Measurements from ENCODE around the gene SLC8A2. TPM values are rescaled to one million over a fixed set of nuclear protein-coding genes. Genes with fewer than 3 reads are reported as not detected.
A peak's percentile ranks its signal among the peaks of the same experiment; 100 is the strongest.

The SLC8A2 gene
- total RNA-seq, 1 donor from 2014 or later, result 0.30 TPM

- no peaks in the 10 kb centered on the region for H3K36me3 ChIP-seq
- DNase-seq, result no peak
- no peaks in the 10 kb centered on the region for H3K9me3 ChIP-seq (replicated peaks)
- peaks cover 98% of the 10 kb centered on the region for H3K27me3 ChIP-seq (ENCODE audit: low read depth)
- intact Hi-C loops (cut with micrococcal nuclease), result loop anchor here (10.0 kb wide), 1 partner anchor 127 kb away; no protein-coding TSS in a partner anchor
- no peak for TF ChIP-seq CTCF (IDR thresholded peaks at IDR 0.05; ENCODE audit: borderline replicate concordance)
- H3K4me1 ChIP-seq, result peaks cover 5% of the 10 kb centered on the region
- no peak overlapping the region for H3K4me3 ChIP-seq
- H3K27ac ChIP-seq (replicated peaks), result no peak overlapping the region
These were observed 50.4 kb downstream of the SLC8A2 start for GRCh38 chr19:47421244-47421786.

GRCh38 chr19:47419789-47420188 lies 51.9 kb downstream of the SLC8A2 start:
- intact Hi-C loops (cut with micrococcal nuclease), result loop anchor here (10.0 kb wide), 1 partner anchor 125 kb away; no protein-coding TSS in a partner anchor
- DNase-seq, result no peak
- TF ChIP-seq CTCF (IDR thresholded peaks at IDR 0.05; ENCODE audit: borderline replicate concordance), result no peak
- Histone ChIP-seq H3K9me3 (replicated peaks) (no peaks in the 10 kb centered on the region), H3K36me3 (no peaks in the 10 kb centered on the region), H3K4me1 (peaks cover 5% of the 10 kb centered on the region), H3K27me3 (ENCODE audit: low read depth) (peaks cover 98% of the 10 kb centered on the region), H3K27ac (replicated peaks) (no peak overlapping the region), H3K4me3 (no peak overlapping the region)

- peaks cover 5% of the 10 kb centered on the region for H3K4me1 ChIP-seq
- no peak within 1 kb of the TSS for H3K27ac ChIP-seq (replicated peaks)
- H3K27me3 ChIP-seq (ENCODE audit: low read depth), result peaks cover 98% of the 10 kb centered on the region
- H3K9me3 ChIP-seq (replicated peaks), result no peaks in the 10 kb centered on the region
- no peaks in the 10 kb centered on the region for H3K36me3 ChIP-seq
- intact Hi-C loops (cut with micrococcal nuclease), result no loop called here
- peak within 1 kb of the TSS; percentile 63 for H3K4me3 ChIP-seq
- no peak for TF ChIP-seq CTCF (IDR thresholded peaks at IDR 0.05; ENCODE audit: borderline replicate concordance)
- DNase-seq, result no peak
These were observed 52.5 kb downstream of the SLC8A2 start, which contains the start of gene MEIS3 for GRCh38 chr19:47419030-47419783. Gene MEIS3, minus strand, starts transcription at chr19:47419527. Its CDS starts 446 bp downstream, at chr19:47419081.

- intact Hi-C loops (cut with micrococcal nuclease), result no loop called here
- peaks cover 5% of the 10 kb centered on the region for H3K4me1 ChIP-seq
- peaks cover 97% of the 10 kb centered on the region for H3K27me3 ChIP-seq (ENCODE audit: low read depth)
- no peaks in the 10 kb centered on the region for H3K36me3 ChIP-seq
- no peak for DNase-seq
- H3K9me3 ChIP-seq (replicated peaks), result no peaks in the 10 kb centered on the region
- TF ChIP-seq CTCF (IDR thresholded peaks at IDR 0.05; ENCODE audit: borderline replicate concordance), result no peak
- H3K27ac ChIP-seq (replicated peaks), result no peak overlapping the region
- H3K4me3 ChIP-seq, result peak overlapping the region; percentile 63
These were observed 53.0 kb downstream of the SLC8A2 start for GRCh38 chr19:47418692-47419029.

GRCh38 chr19:47417746-47418691 lies 53.7 kb downstream of the SLC8A2 start:
- peak overlapping the region; percentile 63 for H3K4me3 ChIP-seq
- H3K9me3 ChIP-seq (replicated peaks), result no peaks in the 10 kb centered on the region
- no peak for DNase-seq
- intact Hi-C loops (cut with micrococcal nuclease), result no loop called here
- H3K4me1 ChIP-seq, result peaks cover 5% of the 10 kb centered on the region
- no peaks in the 10 kb centered on the region for H3K36me3 ChIP-seq
- peaks cover 97% of the 10 kb centered on the region for H3K27me3 ChIP-seq (ENCODE audit: low read depth)
- no peak for TF ChIP-seq CTCF (IDR thresholded peaks at IDR 0.05; ENCODE audit: borderline replicate concordance)
- H3K27ac ChIP-seq (replicated peaks), result no peak overlapping the region
